Brain microvascular endothelial cell (primary cell): ENCODE results near the gene RNPEPL1.

Source experiments
- DNase-seq: peaks from one replicate; pipeline ENCODE4 v3.0.0-alpha.2; 2020
- H3K27ac ChIP-seq: fragments of 250-450 bp; sonication (Bioruptor Pico); 2 replicates; pipeline ENCODE4 v1.5.1; 2020; ENCODE audit warnings: mild to moderate bottlenecking, moderate library complexity
- H3K27me3 ChIP-seq: fragments of 250-450 bp; sonication (Bioruptor Pico); replicated peaks from 2 replicates; pipeline ENCODE4 v1.5.1; 2020; ENCODE audit warnings: mild to moderate bottlenecking
- H3K36me3 ChIP-seq: fragments of 250-450 bp; sonication (Bioruptor Pico); replicated peaks from 2 replicates; pipeline ENCODE4 v1.5.1; 2020; ENCODE audit warnings: mild to moderate bottlenecking
- H3K4me3 ChIP-seq: 2 replicates; pipeline ENCODE4 v1.5.1; 2011; ENCODE audit warnings: low read depth, mild to moderate bottlenecking, control low read depth, low read length, moderate library complexity
- CTCF ChIP-seq: IDR thresholded peaks from 2 replicates; pipeline ENCODE4 v1.5.1; 2011; ENCODE audit warnings: low read depth, mild to moderate bottlenecking, moderate library complexity, low read length, control low read depth, inconsistent platforms; ENCODE audit errors: missing control alignments
- in situ Hi-C: cut with HindIII; loops from 2 replicates; pipeline ENCODE4 v1.10.0; 2017; ENCODE audit warnings: low sequenced_read_pairs, low pct_ligation_motif_present

The RNPEPL1 gene

GRCh38 chr2:240628808-240629618, 60.7 kb downstream of the RNPEPL1 start:
- H3K27me3 ChIP-seq, result no peaks in the 10 kb centered on the region
- in situ Hi-C loops, result no loop called here

GRCh38 chr2:240629619-240629967, 61.3 kb downstream of the RNPEPL1 start:
- Histone ChIP-seq H3K4me3 (no peak overlapping the region), H3K27ac (no peak overlapping the region), H3K36me3 (no peaks in the 10 kb centered on the region), H3K27me3 (no peaks in the 10 kb centered on the region)
- in situ Hi-C loops, result no loop called here
- no peak for TF ChIP-seq CTCF
- no peak for DNase-seq

More at GRCh38 chr2:240628808-240629618, 60.7 kb downstream of the RNPEPL1 start:
- DNase-seq, result no peak
- H3K27ac ChIP-seq, result no peak overlapping the region
- no peak for TF ChIP-seq CTCF
- no peak overlapping the region for H3K4me3 ChIP-seq
- no peaks in the 10 kb centered on the region for H3K36me3 ChIP-seq

- H3K36me3 ChIP-seq, result no peaks in the 10 kb centered on the region
- no peak for DNase-seq
- H3K4me3 ChIP-seq, result no peak overlapping the region
- no peaks in the 10 kb centered on the region for H3K27me3 ChIP-seq
- H3K27ac ChIP-seq, result no peak overlapping the region
- in situ Hi-C loops, result no loop called here
- TF ChIP-seq CTCF, result no peak
These were observed 61.9 kb downstream of the RNPEPL1 start for GRCh38 chr2:240629968-240630770.
